CD4-positive, alpha-beta T cell treated with Interleukin-21 for 1 hour (primary cell): ENCODE data around the gene AGAP5.
"Not testable (repeated sequence)": the region's sequence is repeated elsewhere in the genome, so short reads cannot be mapped to it uniquely, and the experiment has no call there.

Experiments
- DNase-seq: peaks from one replicate; pipeline ENCODE4 v3.0.0-alpha.2; 2020

AGAP5 gene

DNA sequence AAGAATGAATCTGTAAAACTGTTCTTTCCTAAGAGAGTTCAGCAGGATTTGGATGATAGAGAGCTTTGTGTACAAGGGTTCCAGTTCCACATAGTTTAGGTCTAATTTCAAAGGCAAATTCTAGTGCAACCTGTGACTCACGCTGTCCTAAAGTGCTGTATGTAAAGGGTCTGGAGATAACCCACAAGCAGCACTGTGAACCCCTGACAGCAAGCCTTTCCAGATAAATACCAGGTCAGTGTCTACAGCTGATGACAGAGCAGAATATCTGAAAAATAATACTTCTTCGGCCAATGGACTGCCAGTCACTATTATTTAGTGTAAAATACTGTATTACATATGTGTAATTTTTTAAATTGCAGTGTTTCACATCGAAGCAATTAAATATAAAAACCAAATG lies 16.0 kb upstream of the AGAP5 start:
- not testable (repeated sequence) for DNase-seq

- DNase-seq: not testable (repeated sequence)
Measured at GRCh38 chr10:73711683-73712082, 13.8 kb upstream of the AGAP5 start.

- DNase-seq: not testable (repeated sequence)
Measured at GRCh38 chr10:73708122-73708521, 10.2 kb upstream of the AGAP5 start.

DNA sequence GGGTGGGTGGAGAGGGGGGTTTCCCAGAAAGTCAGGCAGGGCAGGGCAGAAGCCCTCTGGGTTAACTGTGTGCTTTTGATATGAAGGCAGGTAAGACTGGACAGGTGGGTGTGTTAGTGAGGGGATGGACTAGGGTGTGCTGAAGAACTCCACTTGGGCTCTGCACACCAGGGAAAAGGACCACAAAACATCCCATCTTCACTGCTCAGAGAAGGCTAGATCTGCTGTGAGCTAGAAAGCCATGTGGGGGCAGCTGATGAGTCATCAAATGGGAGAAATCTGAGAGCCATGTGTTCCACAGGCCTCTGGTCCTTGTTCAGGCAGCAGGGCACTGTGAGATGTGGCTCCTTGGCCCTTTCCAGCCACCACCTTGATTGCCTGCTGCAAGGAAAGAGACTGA lies 9.7 kb upstream of the AGAP5 start:
- not testable (repeated sequence) for DNase-seq

DNA sequence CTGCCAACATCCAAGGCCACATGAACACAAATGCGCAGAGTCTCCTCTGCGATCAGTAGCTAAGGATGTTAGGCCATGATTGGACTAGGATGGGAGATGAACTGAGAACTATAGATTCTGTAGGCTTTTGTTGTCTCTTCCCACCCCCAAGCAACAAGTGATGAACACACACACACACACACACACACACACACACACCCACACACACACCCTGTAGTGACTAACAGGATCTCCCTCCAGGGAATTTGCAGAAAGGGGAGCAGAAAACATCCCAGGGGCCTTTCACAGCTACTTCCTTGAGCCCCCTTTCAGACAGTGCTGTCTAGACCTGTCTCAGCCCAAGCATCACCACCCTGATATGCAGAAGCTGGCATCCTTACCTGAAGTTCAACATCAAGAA lies 8.6 kb upstream of the AGAP5 start:
- not testable (repeated sequence) for DNase-seq

DNA sequence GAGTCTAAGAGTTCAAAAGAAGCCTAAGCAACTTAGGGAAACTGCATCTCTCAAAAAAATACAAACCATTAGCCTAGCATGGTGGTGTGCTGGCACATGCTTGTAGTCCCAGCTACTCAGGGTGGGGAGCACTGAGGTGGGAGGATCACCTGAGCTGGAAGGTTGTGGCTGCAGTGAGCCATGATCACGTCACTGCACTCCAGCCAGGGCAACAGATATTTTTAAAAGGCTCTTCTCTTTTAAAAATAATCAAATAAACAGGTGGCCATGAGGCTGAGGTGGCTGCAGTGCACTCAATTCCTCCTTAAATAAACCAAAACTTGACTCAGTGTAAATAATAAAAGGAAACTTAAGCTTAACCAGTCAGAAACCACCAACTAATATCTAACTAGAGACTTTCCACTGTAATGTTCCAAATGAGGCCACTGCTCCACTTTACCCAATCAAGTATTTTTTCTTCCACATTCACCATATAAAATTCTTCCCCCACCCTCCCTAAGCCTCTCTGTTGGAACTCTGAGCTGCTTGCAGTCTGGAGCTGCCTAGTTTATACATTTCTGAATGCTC lies 7.7 kb upstream of the AGAP5 start:
- DNase-seq: not testable (repeated sequence)

GRCh38 chr10:73703924-73704323 lies 6.0 kb upstream of the AGAP5 start:
- not testable (repeated sequence) for DNase-seq

GRCh38 chr10:73698819-73699218 lies 910 bp upstream of the AGAP5 start:
- DNase-seq: not testable (repeated sequence)

GRCh38 chr10:73695302-73695701 lies 2.6 kb downstream of the AGAP5 start:
- not testable (repeated sequence) for DNase-seq

DNA sequence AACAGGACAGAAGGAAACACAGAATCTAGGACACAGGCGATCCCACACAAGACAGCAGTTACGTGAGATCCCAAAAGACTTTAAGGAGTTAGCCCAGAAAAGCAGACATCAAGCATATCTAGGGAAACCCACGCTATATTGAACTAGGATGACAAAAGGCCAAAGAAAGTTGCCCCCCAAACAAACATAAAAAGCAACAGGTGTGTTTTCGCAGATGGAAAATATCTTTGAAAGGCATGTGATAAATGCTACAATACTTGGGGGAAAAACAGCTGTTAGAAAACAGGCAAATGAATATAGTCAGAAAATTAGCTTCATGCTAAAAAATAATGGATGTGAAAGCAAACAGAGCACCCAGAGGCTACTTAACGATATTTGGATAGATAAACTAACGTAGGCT lies 7.2 kb downstream of the AGAP5 start:
- DNase-seq: not testable (repeated sequence)

DNA sequence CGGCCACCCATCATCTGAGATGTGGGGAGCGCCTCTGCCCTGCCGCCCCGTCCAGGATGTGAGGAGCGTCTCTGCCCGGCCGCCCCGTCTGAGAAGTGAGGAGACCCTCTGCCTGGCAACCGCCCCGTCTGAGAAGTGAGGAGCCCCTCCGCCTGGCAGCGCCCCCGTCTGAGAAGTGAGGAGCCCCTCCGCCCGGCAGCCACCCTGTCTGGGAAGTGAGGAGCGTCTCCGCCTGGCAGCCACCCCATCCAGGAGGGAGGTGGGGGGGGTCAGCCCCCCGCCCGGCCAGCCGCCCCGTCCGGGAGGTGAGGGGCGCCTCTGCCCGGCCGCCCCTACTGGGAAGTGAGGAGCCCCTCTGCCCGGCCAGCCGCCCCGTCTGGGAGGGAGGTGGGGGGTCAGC lies 8.3 kb downstream of the AGAP5 start:
- not testable (repeated sequence) for DNase-seq

DNA sequence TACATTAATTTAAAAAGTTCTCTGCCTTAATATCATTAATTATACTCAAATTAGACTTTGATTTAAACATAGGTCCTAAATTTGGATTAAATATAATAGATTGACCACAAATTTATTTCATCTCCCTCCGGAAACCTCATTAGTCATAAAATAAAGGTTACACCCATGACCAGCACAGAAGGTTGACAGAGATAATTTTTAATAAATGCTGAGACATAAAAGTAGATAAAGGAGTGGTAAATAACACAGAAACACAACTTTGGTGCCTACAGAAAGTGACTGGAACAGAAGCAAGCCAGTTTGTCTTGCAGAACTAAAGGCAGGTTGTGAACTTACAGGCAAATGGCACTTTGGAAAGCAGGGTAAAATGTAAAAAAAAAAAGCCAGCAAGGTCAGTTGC lies 10.3 kb downstream of the AGAP5 start:
- not testable (repeated sequence) for DNase-seq

DNA sequence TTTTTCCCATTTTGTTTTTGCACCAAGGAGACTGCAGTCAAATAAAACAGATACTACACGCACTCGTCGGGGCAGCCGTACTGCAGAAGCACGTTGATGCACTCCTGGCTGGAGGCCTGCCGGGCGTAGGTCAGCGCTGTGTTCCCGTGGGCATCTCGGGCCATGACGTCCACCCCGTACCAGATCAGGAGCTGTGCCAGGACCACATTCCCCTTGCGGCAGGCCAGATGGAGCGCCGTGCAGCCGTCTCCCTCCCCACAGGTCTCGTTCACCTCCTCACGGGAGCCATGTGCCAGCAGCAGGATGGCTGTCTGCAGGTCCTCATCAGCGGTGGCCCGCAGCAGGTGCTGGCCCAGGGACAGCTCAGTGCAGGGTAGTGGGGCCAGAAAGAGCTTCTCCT lies 23.4 kb downstream of the AGAP5 start:
- not testable (repeated sequence) for DNase-seq

DNA sequence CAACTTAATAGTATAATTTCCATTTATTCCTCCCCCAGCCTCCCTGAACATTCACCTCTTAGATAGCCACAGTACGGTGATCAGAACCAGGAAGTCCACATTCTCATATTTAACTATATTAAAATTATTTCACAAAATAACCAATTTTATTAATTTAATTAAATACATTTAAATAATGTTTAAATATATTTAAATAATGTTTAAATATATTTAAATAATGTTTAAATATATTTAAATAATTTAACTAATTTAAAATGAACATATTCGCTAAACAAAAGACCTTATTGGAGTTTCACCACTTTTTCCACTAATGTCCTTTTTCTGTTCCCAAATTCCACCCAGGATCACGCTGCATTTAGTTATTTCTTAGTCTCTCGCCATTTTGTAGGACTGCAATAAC lies 29.5 kb downstream of the AGAP5 start:
- DNase-seq: not testable (repeated sequence)

GRCh38 chr10:73666153-73666809 lies 31.6 kb downstream of the AGAP5 start:
- DNase-seq: not testable (repeated sequence)

DNA sequence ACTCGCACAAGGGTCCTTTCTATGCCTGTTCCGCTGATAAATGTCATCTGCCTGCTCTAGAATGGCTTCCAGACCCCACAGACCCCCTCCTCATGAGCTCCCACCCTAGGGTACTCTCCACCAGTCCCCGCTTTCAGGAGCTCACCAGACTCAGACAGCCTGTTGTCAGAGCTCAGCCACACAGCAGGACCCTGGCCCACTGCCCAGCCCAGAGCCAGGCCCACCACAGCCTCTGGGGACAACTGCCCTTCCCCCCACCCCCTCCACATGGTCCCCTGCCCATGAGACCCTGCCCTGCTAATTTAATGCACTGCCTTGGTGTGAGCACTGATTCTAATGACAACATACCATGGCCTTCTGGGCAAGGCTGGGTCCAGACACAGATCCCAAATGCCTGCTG lies 32.3 kb downstream of the AGAP5 start:
- DNase-seq: not testable (repeated sequence)

- not testable (repeated sequence) for DNase-seq
Measured at GRCh38 chr10:73664156-73665040, 33.5 kb downstream of the AGAP5 start.

DNA sequence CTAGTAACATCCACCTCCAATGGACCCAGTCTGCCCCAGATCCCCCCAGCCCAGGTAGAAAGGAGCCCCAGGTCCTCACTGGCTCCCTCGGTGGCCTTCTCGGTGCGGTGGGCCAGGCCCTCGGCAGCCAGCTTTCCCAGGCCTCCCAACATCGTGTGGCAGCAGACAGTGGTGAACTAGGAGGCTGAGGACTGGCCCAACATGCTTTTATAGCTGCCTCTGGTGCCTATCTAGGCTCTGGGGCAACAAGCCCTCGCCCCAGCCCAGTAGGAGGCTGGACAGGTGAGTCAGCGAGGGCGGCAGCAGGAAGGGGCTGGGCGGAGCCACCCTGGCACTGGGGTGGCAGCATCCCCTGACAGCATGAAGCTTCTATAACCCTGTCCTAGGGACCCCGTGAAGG lies 34.3 kb downstream of the AGAP5 start:
- not testable (repeated sequence) for DNase-seq

DNA sequence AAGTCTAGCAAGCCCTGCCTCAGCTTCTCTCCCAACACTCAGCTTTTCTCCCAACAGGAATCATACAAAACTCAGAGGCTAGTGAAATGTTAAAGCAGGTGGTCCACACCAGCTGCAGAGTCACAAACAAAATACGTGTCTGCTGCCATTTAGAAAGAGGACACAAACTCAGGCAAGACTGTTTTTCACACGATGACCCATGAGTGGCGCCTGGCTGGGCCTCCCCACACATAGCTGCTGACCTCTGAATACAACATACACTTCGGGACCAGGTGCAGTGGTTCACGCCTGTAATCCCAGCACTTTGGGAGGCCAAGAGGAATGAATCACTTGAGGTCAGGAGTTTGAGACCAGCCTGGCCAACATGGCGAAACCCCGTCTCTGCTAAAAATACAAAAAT lies 35.2 kb downstream of the AGAP5 start:
- DNase-seq: not testable (repeated sequence)

DNA sequence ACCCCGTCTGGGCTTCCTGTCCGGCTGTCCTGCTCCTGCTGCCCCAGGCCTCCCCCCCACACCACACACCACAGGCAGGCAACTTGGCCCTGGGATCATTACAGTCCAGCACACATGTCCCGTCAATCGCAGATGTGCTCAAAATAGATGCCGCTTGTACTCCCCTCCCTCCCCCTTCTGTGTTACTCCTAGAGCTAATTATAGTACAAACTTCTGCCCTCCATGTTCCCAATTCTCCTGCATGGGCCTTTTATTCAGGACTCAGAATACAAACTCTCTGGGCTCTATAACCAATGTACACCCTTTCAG lies 42.0 kb downstream of the AGAP5 start, which contains the start of gene SYNPO2L:
Gene SYNPO2L (minus strand): TSS at position 40 of the 309 bp plus-strand sequence. CDS start 107 bp downstream, outside the sequence.
- no peak for DNase-seq

DNA sequence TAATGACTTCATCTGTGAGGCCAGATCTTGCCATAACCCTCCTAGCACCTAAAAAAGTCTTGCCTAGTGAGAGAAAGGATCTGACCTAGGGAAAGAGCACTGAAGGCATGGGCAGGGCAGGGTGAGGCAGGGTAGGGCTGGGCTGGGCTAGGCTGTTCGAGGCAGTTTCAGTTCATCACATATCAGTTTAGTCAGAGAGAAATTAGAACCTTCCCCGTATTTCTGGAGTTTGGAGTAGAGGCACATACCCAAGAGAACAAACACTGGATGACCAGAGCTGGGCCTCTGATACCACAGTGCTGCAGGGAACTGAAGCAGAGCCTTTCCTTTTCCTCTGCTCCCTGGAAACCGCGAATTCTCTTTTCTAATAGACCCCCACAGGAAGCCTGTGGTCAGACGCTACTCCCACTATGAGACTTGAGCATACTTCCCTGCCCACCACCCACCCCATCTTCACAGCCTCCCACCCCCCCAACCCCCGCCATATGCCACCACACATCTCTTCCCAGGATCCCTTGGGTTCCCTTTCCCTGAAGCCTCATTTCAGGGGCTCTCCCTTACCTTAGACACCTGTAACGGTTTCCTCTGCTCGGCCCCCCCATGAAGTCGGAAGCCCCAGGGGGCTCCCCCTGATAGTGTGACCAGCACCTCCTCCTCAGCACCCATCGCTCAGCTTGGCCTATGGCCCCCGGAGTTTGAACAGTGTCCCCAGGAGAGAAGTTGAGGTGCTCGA lies 42.5 kb downstream of the AGAP5 start:
- DNase-seq: no peak

DNA sequence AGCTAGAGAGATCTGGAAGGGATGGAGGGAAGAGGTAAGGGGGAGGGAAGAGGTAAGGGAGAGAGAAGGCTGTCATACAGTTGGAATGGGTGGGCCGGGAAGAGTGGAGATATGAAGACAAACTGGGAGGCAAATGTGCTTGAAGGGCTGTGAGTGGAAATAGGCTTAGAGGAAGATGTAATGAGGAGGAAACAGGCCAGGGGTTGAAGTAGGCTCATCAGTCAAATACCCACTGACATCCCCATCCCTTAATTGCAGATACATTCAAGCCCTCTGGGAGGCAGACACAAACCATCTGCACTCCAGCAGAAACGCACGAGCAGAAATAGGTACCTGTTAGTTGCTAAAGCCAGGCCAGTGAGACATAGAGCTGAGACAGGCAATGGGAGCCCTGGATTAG lies 44.2 kb downstream of the AGAP5 start:
- no peak for DNase-seq

DNA sequence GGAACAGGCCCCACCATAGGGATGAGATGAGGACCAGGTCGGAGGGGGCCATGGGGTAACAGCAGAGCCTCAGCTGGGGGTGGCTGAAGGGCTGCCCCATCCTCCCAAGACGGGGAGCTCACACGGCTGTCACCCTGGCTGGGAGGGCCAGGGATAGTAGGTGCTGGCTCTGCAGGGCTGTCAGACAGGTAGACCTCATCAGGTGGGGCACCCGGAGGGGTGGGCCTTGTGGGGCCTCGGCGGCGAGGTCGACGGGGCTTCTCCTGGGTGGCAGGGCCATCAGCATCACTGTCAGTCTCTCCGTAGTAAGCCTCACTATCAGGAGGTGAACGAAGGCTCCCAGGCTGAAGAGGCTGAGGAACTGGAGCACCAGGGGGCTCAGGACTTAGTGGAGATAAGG lies 44.7 kb downstream of the AGAP5 start:
- no peak for DNase-seq
